HUES48 (cell line): ENCODE results near the gene LRIG3.

ENCODE experiments used
- H3K27ac ChIP-seq: one replicate; pipeline ENCODE4 v1.7.0; 2013; ENCODE audit warnings: low read depth, low read length, inconsistent platforms
- H3K27me3 ChIP-seq: 2 replicates; pipeline ENCODE4 v1.6.1; 2013; ENCODE audit warnings: mild to moderate bottlenecking, low read length; ENCODE audit not compliant: control insufficient read depth, insufficient read depth
- H3K36me3 ChIP-seq: 2 replicates; pipeline ENCODE4 v1.6.1; 2013; ENCODE audit warnings: low read length; ENCODE audit not compliant: control insufficient read depth, insufficient read depth
- H3K4me1 ChIP-seq: 2 replicates; pipeline ENCODE4 v1.6.1; 2013; ENCODE audit warnings: mild to moderate bottlenecking, low read length; ENCODE audit not compliant: control insufficient read depth, insufficient read depth
- H3K4me3 ChIP-seq: 2 replicates; pipeline ENCODE4 v1.5.1; 2013; ENCODE audit warnings: mild to moderate bottlenecking, low read depth, low read length
- H3K9ac ChIP-seq: 2 replicates; pipeline ENCODE4 v1.6.1; 2013; ENCODE audit warnings: mild to moderate bottlenecking, low read depth, low read length, moderate library complexity
- H3K9me3 ChIP-seq: 2 replicates; pipeline ENCODE4 v1.6.1; 2013; ENCODE audit warnings: low read length; ENCODE audit not compliant: control insufficient read depth, insufficient read depth

Gene LRIG3

DNA sequence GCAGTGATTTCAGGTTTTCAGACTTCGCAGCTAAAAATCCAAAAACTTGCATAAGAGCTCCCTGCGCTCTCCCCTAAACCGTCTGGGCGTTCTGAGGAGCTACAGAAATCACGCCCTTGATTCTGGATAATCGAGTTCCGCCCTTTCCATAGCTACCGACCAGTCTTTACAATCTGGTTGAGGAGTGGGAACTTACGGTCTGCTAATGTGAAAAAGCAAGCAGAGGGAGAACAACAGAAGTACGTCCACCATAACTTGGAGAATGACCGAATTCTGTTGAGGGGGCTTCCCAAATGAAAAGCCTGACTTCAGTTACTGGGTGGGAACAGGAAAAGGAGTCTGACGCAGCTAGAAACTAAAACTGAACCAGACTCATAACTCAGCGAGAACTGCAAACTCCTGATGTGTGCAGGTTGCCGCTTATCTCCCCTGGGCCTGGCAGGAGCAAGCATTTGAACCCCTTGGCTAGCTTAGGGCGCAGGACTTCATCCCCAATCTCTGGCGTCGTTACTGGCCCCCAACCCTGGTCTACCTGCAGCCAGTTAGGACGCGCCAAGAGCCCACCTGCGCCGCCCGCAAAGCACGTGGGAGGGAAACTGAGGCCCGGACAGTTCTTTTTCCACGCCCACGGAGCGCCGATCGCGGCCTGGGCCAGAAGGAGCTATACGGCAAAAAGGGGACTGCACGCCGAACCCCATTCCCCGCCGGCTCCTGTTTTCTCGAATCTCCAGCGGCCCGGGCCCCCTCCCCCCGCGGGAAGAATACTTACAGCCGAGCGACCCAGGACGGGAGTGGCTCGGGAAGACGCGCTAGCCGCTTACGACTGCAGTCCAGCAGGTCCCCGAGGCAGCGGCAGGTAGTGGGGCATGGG lies 838 bp downstream of the LRIG3 start:
- H3K4me3 ChIP-seq, result peak overlapping the region; percentile 82

DNA sequence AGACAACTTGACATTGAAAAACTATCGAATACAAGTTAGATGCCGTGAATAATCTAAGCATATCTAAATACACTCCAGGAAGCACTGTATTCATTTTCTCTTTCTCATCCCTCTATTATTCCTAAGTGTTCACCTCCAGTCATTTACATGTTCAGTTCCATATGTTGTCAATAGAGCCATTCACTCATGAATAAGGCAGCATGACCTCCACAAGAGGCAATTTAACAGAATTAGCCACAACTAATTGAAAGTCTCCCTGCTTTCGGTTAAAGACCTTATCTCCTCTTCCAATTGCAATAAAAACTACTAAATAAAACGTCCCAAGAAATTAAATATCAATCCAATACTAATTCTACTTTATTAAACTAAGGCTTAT lies 1.8 kb downstream of the LRIG3 start:
- H3K27ac ChIP-seq, result no peak overlapping the region

More for the DNA sequence above, 838 bp downstream of the LRIG3 start:
- Histone ChIP-seq H3K27ac (peak overlapping the region; percentile 87), H3K4me1 (peaks cover 40% of the 10 kb centered on the region), H3K9ac (peak overlapping the region; percentile 71), H3K9me3 (no peaks in the 10 kb centered on the region), H3K36me3 (no peaks in the 10 kb centered on the region), H3K27me3 (peaks cover 21% of the 10 kb centered on the region)

DNA sequence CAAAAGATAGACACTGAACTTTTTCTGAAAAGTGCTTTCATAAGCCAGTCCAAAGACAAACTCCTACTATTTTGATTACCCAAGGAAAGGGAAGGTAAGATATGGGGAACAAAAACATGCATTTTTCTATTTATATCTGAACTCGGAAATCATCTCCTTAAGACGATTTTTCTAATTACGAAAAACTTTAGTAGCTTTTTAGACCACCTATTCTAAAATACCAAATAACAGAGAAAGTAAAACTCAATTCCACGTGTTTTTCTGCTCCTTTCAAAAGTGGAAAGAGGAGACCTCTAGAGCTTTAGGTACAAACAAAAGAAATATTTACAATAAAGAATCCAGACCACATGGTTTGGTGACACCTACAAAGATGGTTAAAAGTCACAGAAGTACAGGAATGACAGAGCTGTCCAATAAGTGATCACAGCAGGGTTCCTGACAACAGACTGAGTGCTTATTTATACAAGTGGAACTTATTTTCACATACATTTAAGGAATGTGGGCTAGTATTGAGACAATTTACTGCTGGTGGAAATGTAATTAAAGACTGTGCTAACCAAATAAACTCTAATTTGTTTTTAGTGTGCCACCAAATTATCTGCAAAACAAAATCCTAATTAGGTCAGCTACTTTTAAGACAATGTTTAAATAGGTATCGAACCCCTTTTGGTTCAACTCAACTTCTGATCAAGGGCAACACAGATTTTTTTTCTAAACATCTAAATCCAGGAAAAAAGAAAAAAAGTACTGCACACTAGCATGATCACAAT lies 2.4 kb downstream of the LRIG3 start:
- no peaks in the 10 kb centered on the region for H3K9me3 ChIP-seq
- H3K27me3 ChIP-seq, result peaks cover 21% of the 10 kb centered on the region
- peaks cover 7% of the 10 kb centered on the region; the same call in 1 of the 2 replicates for H3K36me3 ChIP-seq
- H3K9ac ChIP-seq, result peak overlapping the region; percentile 45; the same call in 1 of the 2 replicates
- H3K4me3 ChIP-seq, result peak overlapping the region; percentile 82
- peak overlapping the region; percentile 63 for H3K27ac ChIP-seq
- peaks cover 42% of the 10 kb centered on the region for H3K4me1 ChIP-seq

More for the DNA sequence above, 1.8 kb downstream of the LRIG3 start:
- Histone ChIP-seq H3K9ac (peak overlapping the region; percentile 45; the same call in 1 of the 2 replicates), H3K4me3 (peak overlapping the region; percentile 82), H3K4me1 (peaks cover 40% of the 10 kb centered on the region), H3K27me3 (peaks cover 21% of the 10 kb centered on the region), H3K36me3 (peaks cover 5% of the 10 kb centered on the region; the same call in 1 of the 2 replicates), H3K9me3 (no peaks in the 10 kb centered on the region)

DNA sequence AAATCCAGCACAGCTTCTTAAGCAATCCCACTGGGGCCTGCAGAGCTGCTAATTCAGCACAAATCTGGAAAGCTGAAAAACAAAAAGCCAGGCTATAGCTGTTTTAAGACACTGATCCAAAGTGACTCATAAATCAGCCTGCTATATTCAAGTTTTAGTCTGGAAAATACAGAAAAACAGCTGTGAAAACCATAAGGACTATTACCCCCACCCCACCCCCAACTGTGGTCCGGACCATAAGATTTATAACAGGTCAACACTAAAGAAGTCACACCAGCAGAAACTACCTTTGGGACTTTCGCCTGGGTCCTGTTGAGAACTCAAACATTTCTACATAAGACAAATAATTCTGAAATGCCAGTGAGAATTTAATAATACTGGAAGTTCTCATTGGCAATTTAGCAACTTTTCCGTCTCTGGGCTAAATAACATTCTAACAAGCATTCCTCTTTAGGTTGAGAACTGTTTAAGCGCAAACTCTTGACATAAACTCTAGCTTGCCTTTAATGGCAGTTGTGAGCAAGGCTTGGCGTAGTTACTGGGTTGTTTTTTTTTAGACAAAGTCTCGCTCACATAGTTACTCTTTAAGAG lies 3.3 kb downstream of the LRIG3 start:
- peak overlapping the region; percentile 63 for H3K27ac ChIP-seq
- no peaks in the 10 kb centered on the region for H3K9me3 ChIP-seq
- H3K4me1 ChIP-seq, result peaks cover 42% of the 10 kb centered on the region
- H3K9ac ChIP-seq, result no peak overlapping the region
- H3K27me3 ChIP-seq, result peaks cover 21% of the 10 kb centered on the region
- no peak overlapping the region; the same call in 1 of the 2 replicates for H3K4me3 ChIP-seq
- peaks cover 7% of the 10 kb centered on the region; the same call in 1 of the 2 replicates for H3K36me3 ChIP-seq

DNA sequence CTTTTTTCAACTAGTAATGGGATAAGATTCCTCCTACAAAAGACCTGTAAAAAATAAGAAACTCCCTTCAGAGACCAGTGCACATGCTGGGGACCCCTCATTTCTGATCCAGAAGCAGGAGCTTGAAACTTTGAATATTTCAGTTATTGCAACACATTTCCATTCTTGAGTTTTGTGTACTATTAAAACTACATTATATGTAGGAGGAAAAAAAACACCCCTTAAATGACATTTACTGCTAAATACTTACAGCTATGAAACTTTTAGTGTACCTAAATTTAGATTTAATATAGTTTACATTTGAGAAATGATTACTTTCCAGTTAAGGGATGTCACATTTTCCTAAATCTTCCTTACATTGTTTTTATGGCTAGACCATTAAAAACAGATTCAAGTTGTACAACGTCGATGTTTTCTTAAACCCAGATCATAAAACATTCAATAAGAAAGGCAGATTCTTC lies 4.1 kb downstream of the LRIG3 start:
- Histone ChIP-seq H3K9me3 (no peaks in the 10 kb centered on the region), H3K4me3 (peak overlapping the region; percentile 6; the same call in 1 of the 2 replicates), H3K27me3 (peaks cover 18% of the 10 kb centered on the region), H3K4me1 (peaks cover 43% of the 10 kb centered on the region), H3K36me3 (peaks cover 7% of the 10 kb centered on the region; the same call in 1 of the 2 replicates), H3K9ac (peak overlapping the region; percentile 15; the same call in 1 of the 2 replicates), H3K27ac (peak overlapping the region; percentile 59)

DNA sequence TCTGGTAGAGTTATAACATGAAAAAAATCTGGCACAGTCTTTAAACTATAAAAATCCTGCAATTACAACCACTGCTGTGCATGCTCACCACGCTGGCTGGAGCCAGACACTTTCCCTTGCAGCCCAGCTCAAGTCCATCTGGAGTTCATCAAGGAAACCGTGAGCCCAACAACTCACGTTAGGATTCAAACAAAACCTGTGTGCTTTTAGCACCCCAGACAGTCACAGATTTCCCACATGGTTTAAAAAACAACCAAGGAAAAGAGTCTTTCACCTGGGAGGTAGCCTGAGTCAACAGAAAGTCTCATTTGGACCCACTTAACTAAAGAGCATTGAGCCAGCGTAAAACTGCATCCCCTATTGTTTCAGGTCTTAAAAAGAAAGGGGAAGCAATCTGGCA lies 4.7 kb downstream of the LRIG3 start:
- Histone ChIP-seq H3K36me3 (peaks cover 7% of the 10 kb centered on the region; the same call in 1 of the 2 replicates), H3K27ac (peak overlapping the region; percentile 59), H3K4me3 (no peak overlapping the region), H3K4me1 (peaks cover 44% of the 10 kb centered on the region), H3K9ac (no peak overlapping the region), H3K9me3 (no peaks in the 10 kb centered on the region), H3K27me3 (peaks cover 14% of the 10 kb centered on the region)

DNA sequence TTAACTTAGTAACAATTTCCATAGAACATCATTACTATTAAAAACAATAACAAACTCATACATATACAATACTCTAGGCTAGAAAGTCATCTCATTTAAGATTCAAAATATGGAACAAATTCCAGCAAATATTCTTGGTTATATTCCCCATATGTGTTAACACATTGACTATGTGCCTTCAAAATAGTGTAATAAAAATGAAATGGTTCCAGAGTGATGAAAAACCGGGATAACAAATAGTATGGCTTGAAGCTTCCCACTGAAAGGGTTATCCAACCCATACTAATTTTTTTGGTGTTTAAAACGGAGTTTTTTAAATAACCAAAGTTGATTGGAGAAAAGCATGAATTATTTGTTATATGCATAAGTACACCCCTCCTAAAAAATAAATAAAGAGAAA lies 5.3 kb downstream of the LRIG3 start:
- Histone ChIP-seq H3K4me1 (peaks cover 44% of the 10 kb centered on the region), H3K36me3 (peaks cover 7% of the 10 kb centered on the region; the same call in 1 of the 2 replicates), H3K4me3 (no peak overlapping the region), H3K9me3 (no peaks in the 10 kb centered on the region), H3K9ac (no peak overlapping the region), H3K27me3 (peaks cover 14% of the 10 kb centered on the region), H3K27ac (peak overlapping the region; percentile 59)

DNA sequence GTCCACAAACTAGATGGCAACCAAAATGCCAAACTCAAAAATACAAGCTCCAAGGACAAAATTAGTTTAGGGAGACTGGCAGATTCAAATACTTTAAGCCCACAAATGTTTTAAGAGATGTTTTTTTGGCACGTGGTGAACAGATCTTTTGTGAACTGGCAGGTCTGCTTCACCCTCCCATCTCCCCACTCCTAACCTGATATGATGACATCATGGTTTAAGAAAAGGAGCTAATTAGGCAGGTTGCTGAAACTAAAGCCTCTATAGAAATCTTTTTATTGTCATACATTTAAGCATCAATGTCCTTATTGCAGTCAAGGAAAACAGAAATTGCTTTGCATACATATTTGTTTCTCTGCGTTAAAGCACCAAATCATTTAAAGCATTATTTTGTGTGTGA lies 5.8 kb downstream of the LRIG3 start:
- no peaks in the 10 kb centered on the region for H3K9me3 ChIP-seq
- H3K36me3 ChIP-seq, result peaks cover 7% of the 10 kb centered on the region; the same call in 1 of the 2 replicates
- H3K4me1 ChIP-seq, result peaks cover 44% of the 10 kb centered on the region
- no peak overlapping the region for H3K4me3 ChIP-seq
- no peak overlapping the region for H3K27ac ChIP-seq
- H3K27me3 ChIP-seq, result peaks cover 15% of the 10 kb centered on the region
- no peak overlapping the region for H3K9ac ChIP-seq

DNA sequence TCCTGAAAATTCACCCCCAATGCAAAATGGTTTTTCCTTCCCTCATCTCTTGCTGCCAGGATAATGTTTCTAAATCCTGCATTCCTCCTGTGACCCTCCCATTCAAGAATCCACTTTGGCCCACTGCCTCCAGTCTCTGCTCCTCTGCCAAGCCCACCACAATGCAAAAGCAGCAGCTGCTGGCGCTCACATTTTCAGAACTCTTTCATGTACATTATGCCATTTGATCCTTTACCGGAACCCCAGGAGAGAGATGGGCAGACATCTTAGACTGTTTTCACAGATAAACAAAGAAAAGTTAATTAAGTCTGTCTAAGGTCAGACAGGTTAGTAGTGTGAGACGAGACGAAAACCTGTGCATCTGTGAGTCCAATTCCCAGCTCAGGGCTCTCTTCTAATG lies 12.9 kb downstream of the LRIG3 start:
- peaks cover 7% of the 10 kb centered on the region; the same call in 1 of the 2 replicates for H3K36me3 ChIP-seq
- H3K27ac ChIP-seq, result no peak overlapping the region
- H3K9ac ChIP-seq, result no peak overlapping the region
- H3K9me3 ChIP-seq, result no peaks in the 10 kb centered on the region
- 0 out of 2 replicates have a peak, but pooled peaks cover 4% of the 10 kb centered on the region for H3K27me3 ChIP-seq
- no peak overlapping the region for H3K4me3 ChIP-seq
- H3K4me1 ChIP-seq, result peaks cover 8% of the 10 kb centered on the region

DNA sequence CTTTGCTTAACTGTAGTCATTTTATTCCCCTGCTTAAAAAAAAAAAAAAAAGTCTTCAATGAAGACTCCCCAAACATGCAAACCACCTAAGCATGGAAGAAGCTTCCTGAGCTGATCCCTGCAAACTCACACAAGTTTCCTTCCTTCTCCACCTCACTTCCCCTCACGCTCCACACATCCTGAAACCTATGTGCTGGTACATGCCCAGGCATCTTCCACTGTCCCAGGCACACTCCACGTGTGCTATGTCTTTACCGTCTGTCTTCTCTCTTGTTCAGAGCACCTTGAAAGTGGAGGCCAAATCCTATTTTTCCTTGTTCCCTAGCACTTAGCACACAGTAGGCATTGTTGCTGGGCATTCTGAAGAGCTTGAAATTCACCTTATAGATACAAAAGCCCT lies 13.4 kb downstream of the LRIG3 start:
- H3K9ac ChIP-seq, result no peak overlapping the region
- no peaks in the 10 kb centered on the region for H3K9me3 ChIP-seq
- peaks cover 8% of the 10 kb centered on the region for H3K4me1 ChIP-seq
- H3K4me3 ChIP-seq, result no peak overlapping the region
- H3K27ac ChIP-seq, result no peak overlapping the region
- H3K36me3 ChIP-seq, result peaks cover 7% of the 10 kb centered on the region; the same call in 1 of the 2 replicates
- H3K27me3 ChIP-seq, result 0 out of 2 replicates have a peak, but pooled peaks cover 4% of the 10 kb centered on the region
